Astrocyte (in vitro differentiated cells and primary cell): ENCODE measurements around the gene UBL3.

Experiments used
- EZH2 ChIP-seq: IDR thresholded peaks from 2 replicates; pipeline ENCODE4 v1.6.1; 2012; ENCODE audit warnings: mild to moderate bottlenecking, low read length, inconsistent platforms; ENCODE audit not compliant: insufficient read depth
- TF ChIP-seq, protein P1 (sequence below): IDR thresholded peaks from 2 replicates; pipeline ENCODE4 v1.5.1; 2011; ENCODE audit warnings: low read depth, mild to moderate bottlenecking, inconsistent platforms, low read length, moderate library complexity; ENCODE audit not compliant: insufficient read depth

DNA sequence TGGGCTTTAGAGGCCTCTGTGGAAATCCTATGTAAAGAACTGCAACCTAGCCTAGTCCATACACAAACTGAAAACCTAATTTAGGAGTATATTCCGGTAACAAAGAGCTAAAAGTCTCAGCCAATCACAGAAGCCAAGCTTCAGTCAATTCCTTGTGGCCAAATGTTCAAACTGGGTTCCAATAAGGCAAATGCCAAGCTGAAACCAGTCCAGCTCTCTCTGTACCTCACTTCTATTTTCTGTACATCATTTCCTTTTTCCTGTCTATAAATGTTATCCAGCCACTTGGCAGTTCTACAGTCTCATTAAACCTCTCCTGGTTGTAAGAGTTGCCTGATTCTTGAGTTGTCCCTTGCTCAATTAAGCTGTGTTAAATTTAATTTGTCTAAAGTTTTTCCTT is 31.7 kb upstream of the UBL3 start:
- TF ChIP-seq, protein P1, sequence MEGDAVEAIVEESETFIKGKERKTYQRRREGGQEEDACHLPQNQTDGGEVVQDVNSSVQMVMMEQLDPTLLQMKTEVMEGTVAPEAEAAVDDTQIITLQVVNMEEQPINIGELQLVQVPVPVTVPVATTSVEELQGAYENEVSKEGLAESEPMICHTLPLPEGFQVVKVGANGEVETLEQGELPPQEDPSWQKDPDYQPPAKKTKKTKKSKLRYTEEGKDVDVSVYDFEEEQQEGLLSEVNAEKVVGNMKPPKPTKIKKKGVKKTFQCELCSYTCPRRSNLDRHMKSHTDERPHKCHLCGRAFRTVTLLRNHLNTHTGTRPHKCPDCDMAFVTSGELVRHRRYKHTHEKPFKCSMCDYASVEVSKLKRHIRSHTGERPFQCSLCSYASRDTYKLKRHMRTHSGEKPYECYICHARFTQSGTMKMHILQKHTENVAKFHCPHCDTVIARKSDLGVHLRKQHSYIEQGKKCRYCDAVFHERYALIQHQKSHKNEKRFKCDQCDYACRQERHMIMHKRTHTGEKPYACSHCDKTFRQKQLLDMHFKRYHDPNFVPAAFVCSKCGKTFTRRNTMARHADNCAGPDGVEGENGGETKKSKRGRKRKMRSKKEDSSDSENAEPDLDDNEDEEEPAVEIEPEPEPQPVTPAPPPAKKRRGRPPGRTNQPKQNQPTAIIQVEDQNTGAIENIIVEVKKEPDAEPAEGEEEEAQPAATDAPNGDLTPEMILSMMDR, result no peak
- TF ChIP-seq EZH2, result no peak
